NCI-H1417 (cell line): ENCODE results near the gene DCPS.

Experiments
- DNase-seq, 3 experiments: peaks; one replicate each; lab custom pipeline; 2025; lab: John Stamatoyannopoulos, UW

The DCPS gene

GRCh38 chr11:126328444-126328843, 24.6 kb downstream of the DCPS start:
- peak in 2 of 3 experiments; percentile 72 to 83 for DNase-seq

- DNase-seq = no peak
These were observed 25.2 kb downstream of the DCPS start for GRCh38 chr11:126328938-126329643.

GRCh38 chr11:126329644-126330211, 25.9 kb downstream of the DCPS start:
- DNase-seq = no peak

DNA sequence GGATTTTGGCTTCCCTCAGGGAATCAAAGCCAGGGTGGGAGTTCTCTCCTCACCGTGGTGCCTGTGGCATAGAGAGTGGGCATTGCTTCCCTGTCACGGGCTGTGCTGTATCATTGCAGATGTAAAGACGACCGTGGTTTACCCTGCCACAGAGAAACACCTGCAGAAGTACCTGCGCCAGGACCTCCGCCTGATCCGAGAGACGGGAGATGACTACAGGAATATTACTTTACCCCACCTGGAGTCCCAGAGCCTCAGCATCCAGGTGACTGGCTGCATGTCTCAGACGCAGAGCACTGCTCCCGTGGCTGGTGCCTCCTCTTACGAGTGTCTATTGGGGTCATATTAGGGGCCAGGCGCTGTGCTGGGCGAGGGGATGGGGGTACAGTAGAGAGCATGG, 27.4 kb downstream of the DCPS start:
- DNase-seq = no peak

DNA sequence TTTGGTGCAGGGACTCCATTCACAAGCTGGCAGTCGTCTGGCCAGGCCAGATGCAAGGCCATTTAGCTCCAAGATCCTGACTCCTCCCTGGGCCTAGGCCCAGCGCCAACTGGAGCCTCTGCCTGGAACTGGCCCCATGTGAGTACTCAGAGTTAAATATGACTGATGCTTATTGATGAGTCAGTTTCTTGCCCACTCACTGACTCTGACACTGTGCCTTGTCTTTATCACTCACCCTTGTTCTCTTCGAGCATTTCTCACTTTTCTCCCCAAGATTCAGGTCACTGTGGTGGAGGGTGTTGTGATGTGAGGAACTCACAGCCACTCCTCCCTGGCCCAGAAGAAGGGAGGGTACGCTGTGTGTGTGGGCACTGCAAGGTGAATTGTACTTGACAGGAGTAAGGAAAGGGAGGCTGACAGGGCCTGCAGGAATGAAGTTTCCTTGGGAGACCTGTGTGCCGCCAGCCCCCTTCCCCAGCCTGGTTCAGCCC, 28.4 kb downstream of the DCPS start:
- no peak for DNase-seq

- no peak for DNase-seq
These were observed 29.3 kb downstream of the DCPS start for GRCh38 chr11:126333142-126333541.

- no peak for DNase-seq
These were observed 31.0 kb downstream of the DCPS start for GRCh38 chr11:126334659-126335462.

GRCh38 chr11:126335463-126335760, 31.6 kb downstream of the DCPS start:
- no peak for DNase-seq

- no peak for DNase-seq
These were observed 32.3 kb downstream of the DCPS start for GRCh38 chr11:126336138-126336541.

DNA sequence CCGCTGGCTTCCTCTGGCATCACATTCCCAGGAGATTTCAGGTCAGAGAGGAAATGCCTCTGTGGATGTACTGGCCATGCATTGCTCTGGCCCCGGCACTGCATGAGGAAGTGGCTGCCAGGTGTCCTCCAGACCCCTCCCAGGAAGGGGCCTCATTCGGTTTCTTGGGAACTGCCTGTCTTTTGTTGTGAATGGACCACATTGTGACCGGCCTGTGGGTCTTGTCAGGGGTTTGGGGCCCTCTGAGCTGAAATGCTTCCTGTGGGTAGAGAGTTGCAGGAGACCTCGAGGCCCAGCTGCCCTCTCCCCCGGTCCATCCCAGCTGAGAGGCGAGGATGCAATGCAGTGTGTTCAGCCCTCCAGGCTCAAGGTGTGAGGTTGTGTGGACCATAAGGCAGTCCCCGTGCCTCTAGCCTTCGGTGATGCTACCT, 32.8 kb downstream of the DCPS start:
- no peak for DNase-seq

DNA sequence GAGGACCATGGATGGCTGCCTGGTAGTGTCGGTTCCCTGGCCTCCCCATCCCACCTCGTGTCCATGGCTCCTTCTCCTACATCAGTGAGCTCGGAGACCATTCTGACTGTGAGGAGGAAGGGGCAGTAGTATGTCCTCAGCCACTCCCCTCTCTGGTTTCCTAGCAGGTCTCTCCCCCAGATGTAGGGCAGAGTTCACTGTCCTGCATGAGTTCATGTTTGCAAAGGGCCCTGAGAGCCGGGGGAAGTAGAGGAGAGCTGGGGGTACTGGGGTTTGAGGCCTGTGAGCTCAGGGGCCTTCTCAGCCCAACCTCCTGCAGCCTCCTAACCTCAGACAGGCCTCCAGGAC, 33.2 kb downstream of the DCPS start:
- DNase-seq = no peak

DNA sequence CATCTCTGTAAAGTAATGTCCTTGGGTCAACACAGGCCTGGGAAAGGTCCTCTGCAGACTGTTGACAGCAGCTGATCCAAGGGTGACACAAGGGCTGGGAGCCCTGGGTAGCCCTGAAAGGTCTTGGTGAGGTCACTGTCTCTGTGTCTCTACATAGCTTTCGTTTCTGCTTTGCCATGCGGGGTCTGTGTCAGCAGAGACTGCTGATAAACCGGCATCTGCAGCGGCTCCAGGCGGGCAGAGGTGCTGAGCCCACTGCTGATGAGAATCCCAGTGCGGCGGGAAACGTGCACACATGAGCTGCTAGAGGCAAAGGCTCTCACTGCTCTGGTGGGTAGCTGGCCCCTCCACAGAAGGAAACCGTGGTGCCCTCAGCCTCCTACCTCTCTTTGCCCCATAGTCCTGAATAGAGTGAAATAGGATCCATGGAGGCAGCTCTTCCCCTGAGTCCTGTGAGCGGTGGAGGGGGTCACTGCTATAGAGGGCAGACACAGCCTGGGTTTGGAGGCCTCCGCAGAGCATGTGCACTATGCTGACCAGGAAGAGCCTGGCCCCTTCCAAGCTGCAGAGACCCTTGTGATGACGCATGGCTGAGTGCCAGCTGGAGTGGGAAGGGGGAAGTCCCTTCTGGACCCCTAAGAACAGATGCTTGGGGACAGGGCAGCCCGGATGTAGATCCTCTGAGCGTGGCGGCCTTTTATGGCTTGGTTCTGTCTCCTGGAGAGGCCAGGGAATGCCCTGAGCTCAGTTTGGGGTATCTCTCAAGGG, 33.8 kb downstream of the DCPS start:
- DNase-seq = no peak

DNA sequence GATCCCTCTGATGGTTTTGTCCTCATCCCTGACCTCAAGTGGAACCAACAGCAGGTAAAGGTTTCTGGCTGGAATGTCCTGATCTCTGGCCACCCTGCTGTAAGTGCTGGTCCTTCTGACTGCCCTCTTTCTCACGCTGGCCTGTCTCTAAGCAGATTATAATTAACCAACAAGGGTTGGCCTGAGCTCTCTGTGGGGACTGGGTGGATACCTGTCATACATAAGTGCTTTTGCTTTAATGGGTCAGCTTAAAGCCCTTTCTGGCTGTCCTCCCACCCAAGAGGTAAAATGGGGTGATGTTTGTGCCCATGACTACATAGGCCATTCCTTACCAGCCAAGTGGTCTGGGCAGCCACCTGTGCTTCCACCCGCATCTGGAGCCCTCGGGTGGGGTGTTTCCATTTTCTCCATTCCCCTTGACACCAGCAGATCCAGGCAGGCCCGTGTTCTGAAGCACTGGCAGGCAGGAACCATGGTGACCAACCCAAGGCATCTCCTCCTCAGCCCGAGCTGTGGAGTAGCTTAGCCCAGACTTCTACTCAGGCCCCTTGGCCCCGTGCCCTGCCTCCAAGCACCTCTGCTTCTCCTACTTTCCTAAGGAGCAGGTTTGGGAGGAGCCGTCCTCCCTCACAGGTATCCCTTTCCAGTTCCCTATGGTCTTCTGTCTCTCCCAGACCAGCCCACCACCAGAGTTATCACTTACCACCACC, 34.6 kb downstream of the DCPS start:
- DNase-seq = no peak

DNA sequence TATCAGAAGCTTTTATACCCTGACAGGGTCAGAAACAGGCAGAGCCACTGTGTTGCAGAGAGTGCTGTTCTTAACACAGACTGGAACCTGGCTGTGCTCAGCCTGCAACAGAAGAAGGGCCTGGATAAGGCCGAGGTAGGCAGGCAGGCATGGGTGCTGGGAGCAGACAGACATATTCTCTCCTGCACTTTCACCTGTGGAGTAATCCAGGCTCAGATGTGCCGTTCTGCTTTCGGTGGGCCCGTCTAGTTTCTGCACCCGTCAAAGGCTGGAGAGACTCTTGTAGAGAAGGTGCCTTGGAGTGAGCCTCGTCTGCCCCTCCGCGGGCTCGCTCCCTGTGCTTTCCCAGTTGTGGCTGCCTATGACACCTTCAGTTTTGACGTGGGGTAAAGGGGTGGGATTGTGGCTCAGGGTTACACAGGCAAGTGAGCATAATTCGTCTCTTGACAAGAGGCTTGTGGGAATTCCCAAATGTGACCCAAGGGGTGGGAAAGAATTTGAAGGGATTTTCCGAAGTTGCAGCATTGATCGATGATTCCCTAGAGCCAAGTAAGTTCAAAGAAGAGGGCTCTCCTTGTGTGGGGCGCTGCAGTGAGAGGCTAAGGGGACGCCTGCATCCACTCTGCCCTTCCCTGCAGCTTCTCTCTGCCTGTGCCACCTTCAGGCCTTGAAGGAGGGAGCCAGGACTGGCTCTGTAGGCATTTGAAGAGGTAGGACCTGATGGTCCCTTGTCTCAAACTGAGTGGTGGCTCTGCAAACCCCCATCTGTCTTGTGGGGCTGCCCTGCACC, 35.4 kb downstream of the DCPS start:
- no peak for DNase-seq

DNA sequence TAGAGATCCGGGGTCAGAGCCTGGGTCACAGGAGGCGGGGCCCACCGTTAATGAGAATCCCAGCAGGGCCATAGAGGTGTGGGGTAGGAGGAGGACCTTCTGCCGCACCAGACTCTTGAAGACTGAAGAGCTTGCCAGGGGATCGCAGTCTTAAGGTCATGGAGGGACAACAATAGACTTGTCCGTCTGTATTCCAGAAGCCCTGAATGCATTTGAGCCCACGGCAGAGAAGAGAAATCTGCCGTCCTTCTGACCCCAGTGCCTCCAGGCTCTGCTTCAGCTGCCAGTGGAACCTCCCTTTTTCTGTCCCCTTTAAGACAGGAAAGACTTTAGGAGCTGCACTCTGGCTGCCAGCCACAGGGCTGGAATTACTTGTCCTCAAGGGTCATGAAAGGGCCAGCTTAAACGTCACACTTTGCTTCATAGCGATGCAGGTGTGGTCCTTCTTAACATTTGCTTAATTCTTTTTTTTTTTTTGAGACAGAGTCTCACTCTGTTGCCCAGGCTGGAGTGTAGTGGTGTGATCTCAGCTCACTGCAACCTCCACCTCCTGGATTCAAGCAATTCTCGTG, 36.1 kb downstream of the DCPS start:
- DNase-seq = no peak

- no peak for DNase-seq
These were observed 37.2 kb downstream of the DCPS start for GRCh38 chr11:126340960-126341606.

GRCh38 chr11:126341760-126342161, 37.9 kb downstream of the DCPS start:
- no peak for DNase-seq

GRCh38 chr11:126343051-126343450, 39.2 kb downstream of the DCPS start:
- no peak for DNase-seq

- DNase-seq = no peak
These were observed 40.6 kb downstream of the DCPS start for GRCh38 chr11:126344141-126345080.
